Measurements from ENCODE around the gene GIGYF2.
A peak's percentile ranks its signal among the peaks of the same experiment; 100 is the strongest.

GIGYF2 gene

GRCh38 chr2:232889876-232890401 lies 192.8 kb downstream of the GIGYF2 start:
- Histone ChIP-seq H3K9ac (ENCODE audit: low read length) (no peak overlapping the region), H3K4me1 (ENCODE audit: low read length) (no peaks in the 10 kb centered on the region)
- TF ChIP-seq EZH2phosphoT487 (IDR thresholded peaks at IDR 0.05; ENCODE audit: low read length) (no peak), EZH2 (optimal IDR thresholded peaks at IDR 0.05; ENCODE audit: low read depth, low read length) (no peak)
- TF ChIP-seq, protein P1, sequence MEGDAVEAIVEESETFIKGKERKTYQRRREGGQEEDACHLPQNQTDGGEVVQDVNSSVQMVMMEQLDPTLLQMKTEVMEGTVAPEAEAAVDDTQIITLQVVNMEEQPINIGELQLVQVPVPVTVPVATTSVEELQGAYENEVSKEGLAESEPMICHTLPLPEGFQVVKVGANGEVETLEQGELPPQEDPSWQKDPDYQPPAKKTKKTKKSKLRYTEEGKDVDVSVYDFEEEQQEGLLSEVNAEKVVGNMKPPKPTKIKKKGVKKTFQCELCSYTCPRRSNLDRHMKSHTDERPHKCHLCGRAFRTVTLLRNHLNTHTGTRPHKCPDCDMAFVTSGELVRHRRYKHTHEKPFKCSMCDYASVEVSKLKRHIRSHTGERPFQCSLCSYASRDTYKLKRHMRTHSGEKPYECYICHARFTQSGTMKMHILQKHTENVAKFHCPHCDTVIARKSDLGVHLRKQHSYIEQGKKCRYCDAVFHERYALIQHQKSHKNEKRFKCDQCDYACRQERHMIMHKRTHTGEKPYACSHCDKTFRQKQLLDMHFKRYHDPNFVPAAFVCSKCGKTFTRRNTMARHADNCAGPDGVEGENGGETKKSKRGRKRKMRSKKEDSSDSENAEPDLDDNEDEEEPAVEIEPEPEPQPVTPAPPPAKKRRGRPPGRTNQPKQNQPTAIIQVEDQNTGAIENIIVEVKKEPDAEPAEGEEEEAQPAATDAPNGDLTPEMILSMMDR (IDR thresholded peaks at IDR 0.05; ENCODE audit: low read length): no peak

GRCh38 chr2:232890536-232890895 lies 193.4 kb downstream of the GIGYF2 start:
- Histone ChIP-seq H3K27me3 (replicated peaks; ENCODE audit: insufficient read depth, low read length) (no peaks in the 10 kb centered on the region), H3K36me3 (replicated peaks; ENCODE audit: insufficient read depth, low read length) (no peaks in the 10 kb centered on the region), H3K9me2 (replicated peaks; ENCODE audit: insufficient read depth, low read length) (no peaks in the 10 kb centered on the region), H4K20me1 (ENCODE audit: insufficient read depth, low read length) (no peaks in the 10 kb centered on the region), H3K4me1 (ENCODE audit: low read length) (no peaks in the 10 kb centered on the region), H3K4me3 (ENCODE audit: low read length) (0 out of 2 replicates have a peak overlapping the region, but pooled peaks have one; percentile 34), H3K9me3 (replicated peaks; ENCODE audit: insufficient read depth, low read length) (no peaks in the 10 kb centered on the region), H3K27ac (ENCODE audit: low read length) (no peak overlapping the region), H3K4me2 (ENCODE audit: low read depth, low read length) (peak overlapping the region; percentile 71), H2AFZ (ENCODE audit: low read length) (peak overlapping the region; percentile 82), H3K79me2 (ENCODE audit: low read length) (no peaks in the 10 kb centered on the region), H3K9ac (ENCODE audit: low read length) (no peak overlapping the region), H3F3A (ENCODE audit: insufficient read depth, low read length) (no peaks in the 10 kb centered on the region)
- TF ChIP-seq EZH2phosphoT487 (IDR thresholded peaks at IDR 0.05; ENCODE audit: low read length) (no peak), EZH2 (optimal IDR thresholded peaks at IDR 0.05; ENCODE audit: low read depth, low read length) (no peak)
- TF ChIP-seq, protein P1 (IDR thresholded peaks at IDR 0.05; ENCODE audit: low read length): no peak
- DNase-seq: no peak

More at GRCh38 chr2:232889876-232890401, 192.8 kb downstream of the GIGYF2 start:
- no peaks in the 10 kb centered on the region for H3K9me3 ChIP-seq (replicated peaks; ENCODE audit: insufficient read depth, low read length)
- H3K79me2 ChIP-seq (ENCODE audit: low read length): no peaks in the 10 kb centered on the region
- H3K4me3 ChIP-seq (ENCODE audit: low read length): no peak overlapping the region
- no peak overlapping the region for H2AFZ ChIP-seq (ENCODE audit: low read length)
- H4K20me1 ChIP-seq (ENCODE audit: insufficient read depth, low read length): no peaks in the 10 kb centered on the region
- no peaks in the 10 kb centered on the region for H3K36me3 ChIP-seq (replicated peaks; ENCODE audit: insufficient read depth, low read length)
- no peaks in the 10 kb centered on the region for H3K9me2 ChIP-seq (replicated peaks; ENCODE audit: insufficient read depth, low read length)
- no peaks in the 10 kb centered on the region for H3K27me3 ChIP-seq (replicated peaks; ENCODE audit: insufficient read depth, low read length)
- DNase-seq: no peak
- H3K4me2 ChIP-seq (ENCODE audit: low read depth, low read length): no peak overlapping the region
- H3F3A ChIP-seq (ENCODE audit: insufficient read depth, low read length): no peaks in the 10 kb centered on the region
- no peak overlapping the region for H3K27ac ChIP-seq (ENCODE audit: low read length)

- Histone ChIP-seq H3K4me3 (ENCODE audit: low read length) (peak overlapping the region; percentile 34; the same call in 1 of the 2 replicates), H2AFZ (ENCODE audit: low read length) (peak overlapping the region; percentile 82), H3K9me3 (replicated peaks; ENCODE audit: insufficient read depth, low read length) (no peaks in the 10 kb centered on the region), H3K27ac (ENCODE audit: low read length) (no peak overlapping the region), H3K4me1 (ENCODE audit: low read length) (no peaks in the 10 kb centered on the region), H3K9me2 (replicated peaks; ENCODE audit: insufficient read depth, low read length) (no peaks in the 10 kb centered on the region), H3K27me3 (replicated peaks; ENCODE audit: insufficient read depth, low read length) (no peaks in the 10 kb centered on the region), H3K9ac (ENCODE audit: low read length) (no peak overlapping the region), H3F3A (ENCODE audit: insufficient read depth, low read length) (no peaks in the 10 kb centered on the region), H4K20me1 (ENCODE audit: insufficient read depth, low read length) (no peaks in the 10 kb centered on the region), H3K4me2 (ENCODE audit: low read depth, low read length) (peak overlapping the region; percentile 71), H3K36me3 (replicated peaks; ENCODE audit: insufficient read depth, low read length) (no peaks in the 10 kb centered on the region), H3K79me2 (ENCODE audit: low read length) (no peaks in the 10 kb centered on the region)
- DNase-seq: peak; percentile 15
- TF ChIP-seq EZH2 (optimal IDR thresholded peaks at IDR 0.05; ENCODE audit: low read depth, low read length): no peak
- TF ChIP-seq EZH2phosphoT487 (IDR thresholded peaks at IDR 0.05; ENCODE audit: low read length): no peak
- TF ChIP-seq, protein P1 (IDR thresholded peaks at IDR 0.05; ENCODE audit: low read length): no peak
Measured at GRCh38 chr2:232890896-232891601, 193.9 kb downstream of the GIGYF2 start.
